NB4 (cell line): ENCODE results near the gene TPPP3.

Experiments
- MAX ChIP-seq: IDR thresholded peaks from 2 replicates; pipeline ENCODE4 v1.6.1; 2011; ENCODE audit warnings: low read depth, low read length
- TF ChIP-seq, protein P1 (sequence below): IDR thresholded peaks from one replicate; pipeline ENCODE4 v1.5.1; 2012; ENCODE audit warnings: low read depth, low read length

- TF ChIP-seq, protein P1, sequence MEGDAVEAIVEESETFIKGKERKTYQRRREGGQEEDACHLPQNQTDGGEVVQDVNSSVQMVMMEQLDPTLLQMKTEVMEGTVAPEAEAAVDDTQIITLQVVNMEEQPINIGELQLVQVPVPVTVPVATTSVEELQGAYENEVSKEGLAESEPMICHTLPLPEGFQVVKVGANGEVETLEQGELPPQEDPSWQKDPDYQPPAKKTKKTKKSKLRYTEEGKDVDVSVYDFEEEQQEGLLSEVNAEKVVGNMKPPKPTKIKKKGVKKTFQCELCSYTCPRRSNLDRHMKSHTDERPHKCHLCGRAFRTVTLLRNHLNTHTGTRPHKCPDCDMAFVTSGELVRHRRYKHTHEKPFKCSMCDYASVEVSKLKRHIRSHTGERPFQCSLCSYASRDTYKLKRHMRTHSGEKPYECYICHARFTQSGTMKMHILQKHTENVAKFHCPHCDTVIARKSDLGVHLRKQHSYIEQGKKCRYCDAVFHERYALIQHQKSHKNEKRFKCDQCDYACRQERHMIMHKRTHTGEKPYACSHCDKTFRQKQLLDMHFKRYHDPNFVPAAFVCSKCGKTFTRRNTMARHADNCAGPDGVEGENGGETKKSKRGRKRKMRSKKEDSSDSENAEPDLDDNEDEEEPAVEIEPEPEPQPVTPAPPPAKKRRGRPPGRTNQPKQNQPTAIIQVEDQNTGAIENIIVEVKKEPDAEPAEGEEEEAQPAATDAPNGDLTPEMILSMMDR = no peak
- no peak for TF ChIP-seq MAX
These were observed 43.0 kb downstream of the TPPP3 start for GRCh38 chr16:67350324-67350723.
